Uterus (tissue), 2 donors: ENCODE data around the gene FMNL2.

Experiments used
- CTCF ChIP-seq, 4 experiments: fragments of 200-600 bp in 2 of 4; fragments of 450-650 bp in 2 of 4; sonication (generic) in 2 of 4; IDR thresholded peaks; one replicate each; pipeline ENCODE4 v1.5.1; 2016 to 2019; ENCODE audit warnings: antibody characterized with exemption in 4 of 4, mild to moderate bottlenecking in 2 of 4, moderate library complexity in 1 of 4
- POLR2A ChIP-seq, 2 donors: fragments of 450-650 bp; IDR thresholded peaks; one replicate each; pipeline ENCODE4 v1.6.1; 2016; ENCODE audit warnings: antibody characterized with exemption in 2 of 2, mild to moderate bottlenecking in 1 of 2, moderate library complexity in 1 of 2

- TF ChIP-seq CTCF (IDR thresholded peaks at IDR 0.05), result no peak
- TF ChIP-seq POLR2A (IDR thresholded peaks at IDR 0.05), result no peak
Observed at GRCh38 chr2:152552888-152553287, 217.9 kb downstream of the FMNL2 start.
